GM18511 (cell line): Measurements from ENCODE around the gene KLHL22.

Experiments
- ATAC-seq: cut with Tn5 transposase; IDR thresholded peaks from one replicate; pipeline ENCODE4 v1.9.1; 2021; ENCODE audit warnings: mild to moderate bottlenecking, moderate library complexity; ENCODE audit not compliant: unreplicated experiment

Gene KLHL22

GRCh38 chr22:20435436-20436306 lies 59.9 kb downstream of the KLHL22 start:
- ATAC-seq = no peak

- ATAC-seq = no peak
Observed at GRCh38 chr22:20434773-20435172, 60.8 kb downstream of the KLHL22 start.

GRCh38 chr22:20434264-20434751 lies 61.3 kb downstream of the KLHL22 start:
- no peak for ATAC-seq

- ATAC-seq = no peak
Observed at GRCh38 chr22:20433686-20434241, 61.8 kb downstream of the KLHL22 start.

DNA sequence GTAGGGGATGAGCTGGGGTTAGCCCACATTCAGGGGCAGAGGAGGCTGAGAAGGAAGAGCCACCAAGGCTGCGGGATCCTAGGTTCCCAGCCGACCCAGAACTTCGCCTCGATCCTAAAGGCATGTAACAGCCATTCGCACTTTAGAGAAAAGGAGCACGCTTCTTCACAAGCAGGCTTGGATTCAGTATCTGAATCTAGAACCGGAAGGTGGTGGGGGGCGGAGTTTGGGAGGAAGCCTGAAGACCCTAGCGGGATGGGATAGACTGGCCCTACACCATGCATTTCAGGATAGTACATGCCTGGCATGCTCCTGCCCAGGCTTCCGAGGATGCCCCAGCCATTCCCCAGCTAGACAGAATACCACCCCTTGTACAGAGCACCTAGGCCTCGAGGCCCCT lies 62.4 kb downstream of the KLHL22 start:
- no peak for ATAC-seq

GRCh38 chr22:20432244-20432686 lies 63.3 kb downstream of the KLHL22 start:
- ATAC-seq = no peak

GRCh38 chr22:20431511-20432192 lies 63.9 kb downstream of the KLHL22 start:
- no peak for ATAC-seq

DNA sequence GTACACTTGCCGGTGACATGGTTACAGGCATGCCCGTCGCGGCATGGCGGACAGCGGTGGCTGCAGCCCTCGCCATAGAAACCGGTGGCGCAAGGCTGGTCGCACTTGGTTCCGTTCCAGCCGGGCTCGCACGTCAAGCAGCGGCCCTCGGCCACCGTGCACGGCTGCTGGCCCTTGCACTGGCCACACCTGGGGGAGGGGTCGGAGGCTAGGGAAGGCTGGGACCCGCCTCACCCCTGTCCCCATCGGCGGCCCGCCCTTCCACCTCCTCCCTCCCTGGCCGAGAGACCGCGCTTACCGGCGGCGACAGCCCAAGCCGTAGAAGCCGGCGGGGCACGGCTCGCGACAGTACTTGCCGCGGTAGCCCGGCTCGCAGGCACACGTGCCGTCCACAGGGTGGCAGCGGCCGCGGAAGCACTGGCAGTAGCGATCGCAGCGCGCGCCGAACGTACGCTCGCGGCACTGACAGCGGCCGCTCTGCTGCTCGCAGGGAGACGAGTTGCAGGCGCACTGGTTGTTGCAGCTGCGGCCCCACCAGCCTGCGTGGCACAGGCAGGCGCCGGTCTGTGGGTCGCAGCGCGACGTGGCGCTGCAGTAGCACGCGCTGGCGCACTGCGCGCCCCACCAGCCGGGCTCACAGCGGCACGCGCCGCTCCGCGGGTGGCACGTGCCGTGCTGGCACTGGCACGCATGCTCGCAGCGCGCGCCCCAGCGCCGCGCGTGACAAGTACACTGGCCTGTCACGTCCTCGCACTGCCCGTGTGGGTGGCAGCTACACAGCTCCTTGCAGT lies 64.7 kb downstream of the KLHL22 start:
- ATAC-seq = no peak

DNA sequence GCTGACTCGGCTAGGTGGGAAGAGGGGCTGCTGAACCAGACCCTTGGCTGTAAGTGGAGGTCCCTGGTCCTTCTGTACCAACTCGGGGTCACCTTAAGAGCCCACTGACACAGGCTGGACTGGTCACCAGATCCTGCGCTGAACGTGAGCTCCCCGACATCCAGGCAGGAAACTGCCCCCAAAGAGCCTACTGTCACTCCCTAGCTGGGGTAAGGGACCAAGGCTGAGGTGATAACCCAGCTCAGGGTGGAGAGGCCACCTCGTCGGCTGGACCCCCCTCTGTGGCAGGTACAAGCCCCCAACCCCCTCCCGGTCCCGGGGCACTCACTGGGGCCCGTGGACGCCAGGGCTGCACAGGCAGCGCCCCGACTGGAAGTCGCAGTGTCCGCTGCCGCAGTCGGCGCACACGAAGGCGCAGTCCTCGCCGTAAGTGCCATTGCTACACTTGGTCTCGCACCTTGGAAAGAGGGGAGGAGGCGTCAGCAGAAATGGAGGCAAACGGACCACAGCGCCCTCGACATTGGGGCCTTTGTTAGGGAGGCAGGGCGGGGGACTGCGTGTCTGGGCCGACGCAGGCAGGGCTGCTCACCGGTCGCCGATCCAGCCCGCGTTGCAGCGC lies 65.4 kb downstream of the KLHL22 start:
- ATAC-seq = no peak

GRCh38 chr22:20429254-20430100 lies 66.1 kb downstream of the KLHL22 start:
- no peak for ATAC-seq

- no peak for ATAC-seq
Observed at GRCh38 chr22:20428496-20429253, 66.9 kb downstream of the KLHL22 start.

GRCh38 chr22:20427945-20428417 lies 67.6 kb downstream of the KLHL22 start:
- no peak for ATAC-seq

- no peak for ATAC-seq
Observed at GRCh38 chr22:20427104-20427944, 68.3 kb downstream of the KLHL22 start.

DNA sequence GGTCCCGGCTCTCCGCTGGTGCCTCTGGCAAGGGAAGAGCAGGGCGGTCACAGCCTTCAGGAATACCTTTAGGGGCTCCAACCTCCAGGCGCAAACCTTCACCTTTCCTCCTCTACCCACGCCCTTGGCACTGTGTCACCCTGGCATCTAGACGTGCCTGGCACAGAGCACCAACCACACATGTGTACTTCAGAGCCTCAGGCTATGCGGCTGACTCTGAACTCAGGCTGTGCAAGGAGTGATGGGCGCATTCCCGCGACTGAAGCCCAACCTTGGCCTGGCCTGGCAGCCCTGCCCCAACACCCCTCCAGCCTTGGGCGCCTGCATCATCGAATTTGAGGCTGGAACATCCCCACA lies 69.4 kb downstream of the KLHL22 start:
- ATAC-seq = no peak

- ATAC-seq = no peak
Observed at GRCh38 chr22:20425566-20426258, 69.9 kb downstream of the KLHL22 start.

- no peak for ATAC-seq
Observed at GRCh38 chr22:20424932-20425565, 70.5 kb downstream of the KLHL22 start.

DNA sequence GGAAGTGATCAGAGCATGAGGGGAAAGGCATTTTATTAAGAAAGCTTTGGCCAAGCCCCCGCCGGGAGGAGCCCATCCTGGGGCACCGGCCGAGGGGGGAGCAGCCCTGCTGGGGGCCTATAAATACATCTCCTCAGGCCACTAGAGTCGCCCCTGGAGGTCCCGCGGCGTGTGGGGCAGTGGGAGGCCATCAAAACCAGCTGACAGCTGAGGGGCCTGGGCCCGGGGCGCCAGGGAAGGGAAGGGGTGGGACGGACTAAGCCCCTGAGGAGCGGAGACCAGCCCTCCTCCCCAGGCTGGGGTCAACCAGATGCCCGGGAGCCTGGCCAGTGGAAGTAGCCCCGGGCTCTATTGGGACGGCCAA lies 71.0 kb downstream of the KLHL22 start:
- ATAC-seq = no peak
